NOMO-1 treated with dmso at 0.1 percent for 144 hours (cell line): Measurements from ENCODE around the gene DHRS1.

Source experiments
- DNase-seq: peaks from one replicate; lab custom pipeline; 2025; ENCODE audit not compliant: unreplicated experiment; lab: John Stamatoyannopoulos, UW

Gene DHRS1

DNA sequence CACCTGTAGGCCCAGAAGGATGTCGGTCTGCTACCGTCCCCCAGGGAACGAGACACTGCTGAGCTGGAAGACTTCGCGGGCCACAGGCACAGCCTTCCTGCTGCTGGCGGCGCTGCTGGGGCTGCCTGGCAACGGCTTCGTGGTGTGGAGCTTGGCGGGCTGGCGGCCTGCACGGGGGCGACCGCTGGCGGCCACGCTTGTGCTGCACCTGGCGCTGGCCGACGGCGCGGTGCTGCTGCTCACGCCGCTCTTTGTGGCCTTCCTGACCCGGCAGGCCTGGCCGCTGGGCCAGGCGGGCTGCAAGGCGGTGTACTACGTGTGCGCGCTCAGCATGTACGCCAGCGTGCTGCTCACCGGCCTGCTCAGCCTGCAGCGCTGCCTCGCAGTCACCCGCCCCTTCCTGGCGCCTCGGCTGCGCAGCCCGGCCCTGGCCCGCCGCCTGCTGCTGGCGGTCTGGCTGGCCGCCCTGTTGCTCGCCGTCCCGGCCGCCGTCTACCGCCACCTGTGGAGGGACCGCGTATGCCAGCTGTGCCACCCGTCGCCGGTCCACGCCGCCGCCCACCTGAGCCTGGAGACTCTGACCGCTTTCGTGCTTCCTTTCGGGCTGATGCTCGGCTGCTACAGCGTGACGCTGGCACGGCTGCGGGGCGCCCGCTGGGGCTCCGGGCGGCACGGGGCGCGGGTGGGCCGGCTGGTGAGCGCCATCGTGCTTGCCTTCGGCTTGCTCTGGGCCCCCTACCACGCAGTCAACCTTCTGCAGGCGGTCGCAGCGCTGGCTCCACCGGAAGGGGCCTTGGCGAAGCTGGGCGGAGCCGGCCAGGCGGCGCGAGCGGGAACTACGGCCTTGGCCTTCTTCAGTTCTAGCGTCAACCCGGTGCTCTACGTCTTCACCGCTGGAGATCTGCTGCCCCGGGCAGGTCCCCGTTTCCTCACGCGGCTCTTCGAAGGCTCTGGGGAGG lies 11.3 kb upstream of the DHRS1 start, which contains the start of gene LTB4R:
Gene LTB4R, plus strand, starts transcription at position 857 of the 959 bp plus-strand sequence. CDS start 4,150 bp downstream, outside the sequence.
- DNase-seq = peak; percentile 81

DNA sequence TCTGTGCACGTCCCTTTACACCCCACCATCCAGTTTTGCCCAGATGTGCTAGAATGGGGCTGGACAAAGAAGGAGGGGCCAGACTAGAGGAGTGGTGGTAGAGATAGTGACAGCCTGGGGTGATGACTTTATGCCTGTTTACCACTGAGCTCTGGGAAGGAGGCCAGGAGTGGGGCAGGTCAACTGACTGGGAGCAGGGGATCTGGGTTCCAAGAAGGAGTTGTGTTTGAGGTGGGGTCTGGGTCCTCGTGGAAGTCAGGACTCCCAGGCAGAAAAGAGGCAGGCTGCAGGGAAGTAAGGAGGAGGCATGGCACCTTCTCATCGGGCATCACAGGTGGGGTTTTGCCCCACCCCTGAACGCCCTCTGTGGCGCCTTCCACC lies 10.7 kb upstream of the DHRS1 start:
- DNase-seq = no peak

- DNase-seq = no peak
Measured at GRCh38 chr14:24309538-24310264, 10.1 kb upstream of the DHRS1 start, which contains the start of gene LTB4R2. Gene LTB4R2, plus strand, starts transcription at chr14:24310140. Its CDS starts 525 bp downstream, at chr14:24310665.

DNA sequence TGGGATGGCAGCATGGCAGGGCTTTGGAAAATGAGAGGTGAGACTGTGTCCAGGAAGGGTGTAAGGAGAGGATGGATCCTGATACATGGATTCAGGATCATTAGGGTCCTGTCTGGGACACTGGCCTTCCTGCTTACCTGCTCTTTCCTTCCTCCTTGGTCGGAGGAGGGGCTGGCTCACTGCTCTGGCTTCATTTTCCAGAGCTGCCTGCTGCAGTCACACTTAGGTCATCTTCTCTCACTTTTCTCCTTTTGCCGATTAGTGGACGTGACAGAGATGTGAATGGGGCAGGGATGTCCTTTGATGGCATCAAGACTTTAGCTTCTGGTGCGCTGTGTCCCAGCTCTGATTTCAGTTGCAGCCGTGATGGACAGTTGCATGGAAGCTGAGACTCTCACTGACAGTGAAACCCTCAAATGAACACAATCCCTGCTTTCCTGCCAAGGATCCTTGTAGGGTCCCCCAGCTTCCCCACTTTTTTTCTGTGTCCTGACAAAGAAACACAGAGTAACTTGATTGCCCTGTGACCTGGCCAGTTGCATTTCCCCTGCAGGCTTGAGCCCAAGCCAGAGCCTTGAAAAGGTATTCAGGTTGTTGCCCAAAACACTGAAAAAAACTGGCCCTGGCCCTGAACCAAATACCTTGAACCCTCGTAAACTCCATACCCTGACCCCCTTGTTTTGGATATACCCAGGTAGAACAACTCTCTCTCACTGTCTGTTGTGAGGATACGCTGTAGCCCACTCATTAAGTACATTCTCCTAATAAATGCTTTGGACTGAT lies 9.0 kb upstream of the DHRS1 start:
- no peak for DNase-seq

GRCh38 chr14:24307575-24308341 lies 8.2 kb upstream of the DHRS1 start, which contains the start of gene CIDEB:
Gene CIDEB, minus strand, starts transcription at chr14:24307977. Its CDS starts 119 bp downstream, at chr14:24307858.
- peak; percentile 55 for DNase-seq

- DNase-seq = no peak
Measured at GRCh38 chr14:24307156-24307574, 7.6 kb upstream of the DHRS1 start.

GRCh38 chr14:24304019-24304387 lies 4.4 kb upstream of the DHRS1 start:
- DNase-seq = no peak

DNA sequence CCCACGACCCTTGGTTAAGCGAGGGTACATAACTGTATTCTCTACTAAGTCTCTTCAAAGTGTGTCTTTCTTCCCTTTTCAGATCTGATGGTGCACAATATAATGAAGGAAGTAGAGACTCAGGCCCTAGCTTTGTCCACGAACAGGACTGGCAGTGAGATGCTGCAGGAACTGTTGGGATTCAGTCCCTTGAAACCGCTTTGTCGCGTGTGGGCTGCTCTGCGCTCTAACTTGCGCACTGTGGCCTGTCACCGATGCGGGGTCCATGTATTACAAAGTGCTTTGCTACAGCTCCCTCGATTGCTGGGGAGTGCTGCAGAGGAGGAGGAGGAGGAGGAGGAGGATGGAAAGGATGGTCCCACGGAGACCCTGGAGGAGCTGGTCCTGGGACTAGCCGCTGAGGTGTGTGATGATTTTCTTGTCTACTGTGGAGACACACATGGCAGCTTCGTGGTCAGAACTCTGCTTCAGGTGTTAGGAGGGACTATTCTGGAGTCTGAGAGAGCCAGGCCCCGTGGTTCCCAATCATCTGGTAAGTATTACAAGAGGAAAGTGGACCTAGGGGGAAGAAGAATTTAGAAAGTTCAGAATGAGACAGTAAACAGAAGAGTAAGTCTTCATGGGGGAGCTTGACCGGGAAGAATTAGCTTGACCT lies 873 bp upstream of the DHRS1 start:
- no peak for DNase-seq

- no peak for DNase-seq
Measured at GRCh38 chr14:24298892-24299254, 707 bp downstream of the DHRS1 start.

GRCh38 chr14:24297190-24297964 lies 2.2 kb downstream of the DHRS1 start:
- no peak for DNase-seq

DNA sequence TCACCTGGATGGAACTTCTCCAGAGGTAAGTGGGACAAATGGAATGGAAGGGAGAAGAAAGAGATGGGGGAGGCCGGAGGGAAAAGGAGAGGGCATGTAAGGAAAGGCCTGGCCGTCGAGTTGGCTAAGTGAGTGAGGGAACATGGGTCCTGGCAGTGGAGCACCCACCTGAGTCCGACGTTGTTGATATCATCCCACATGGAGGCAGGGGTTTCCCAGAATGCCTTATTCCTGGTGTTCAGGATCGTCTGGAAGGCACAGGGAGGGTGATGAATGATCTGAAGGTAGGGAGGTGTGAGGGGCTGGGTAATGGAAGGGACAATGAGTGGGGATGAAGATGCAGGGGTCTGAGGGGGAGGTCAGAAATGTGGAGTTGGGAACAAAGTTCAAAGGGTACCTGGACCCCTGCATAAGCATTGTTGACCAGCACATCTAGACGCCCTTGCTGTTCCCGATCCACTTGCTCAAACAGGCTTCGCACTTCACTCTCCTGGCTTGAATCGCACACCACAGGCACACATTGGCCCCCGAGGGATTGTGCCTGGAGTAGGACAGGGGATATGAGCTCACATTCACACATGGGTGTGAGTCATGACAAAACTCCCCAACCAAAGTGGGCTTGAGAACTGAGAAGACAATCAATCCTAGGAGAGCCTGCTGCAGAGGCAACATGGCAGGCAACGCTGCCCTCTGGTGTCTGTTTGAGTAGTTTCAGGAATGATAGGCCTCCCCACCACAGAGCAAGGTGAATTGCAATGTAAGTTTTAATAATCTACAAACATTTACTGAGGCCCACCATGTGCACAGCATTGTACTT lies 3.0 kb downstream of the DHRS1 start:
- peak; percentile 42 for DNase-seq

DNA sequence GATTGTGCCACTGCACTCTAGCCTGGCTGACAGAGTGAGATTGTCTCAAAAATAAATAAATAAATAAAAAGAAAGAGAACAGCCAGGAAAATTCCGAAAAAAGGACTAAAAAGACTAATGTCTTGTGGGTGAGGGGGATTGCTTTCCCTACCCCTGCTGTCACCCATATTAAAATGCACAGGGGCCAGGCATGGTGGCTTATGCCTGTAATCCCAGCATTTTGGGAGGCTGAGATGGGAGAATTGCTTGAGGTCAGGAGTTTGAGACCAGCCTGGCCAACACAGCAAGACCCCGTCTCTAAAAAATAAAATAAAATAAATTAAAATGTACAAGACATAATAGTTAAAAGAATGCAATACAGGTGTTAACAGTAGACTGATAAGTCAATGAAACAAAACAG lies 6.1 kb downstream of the DHRS1 start:
- no peak for DNase-seq

DNA sequence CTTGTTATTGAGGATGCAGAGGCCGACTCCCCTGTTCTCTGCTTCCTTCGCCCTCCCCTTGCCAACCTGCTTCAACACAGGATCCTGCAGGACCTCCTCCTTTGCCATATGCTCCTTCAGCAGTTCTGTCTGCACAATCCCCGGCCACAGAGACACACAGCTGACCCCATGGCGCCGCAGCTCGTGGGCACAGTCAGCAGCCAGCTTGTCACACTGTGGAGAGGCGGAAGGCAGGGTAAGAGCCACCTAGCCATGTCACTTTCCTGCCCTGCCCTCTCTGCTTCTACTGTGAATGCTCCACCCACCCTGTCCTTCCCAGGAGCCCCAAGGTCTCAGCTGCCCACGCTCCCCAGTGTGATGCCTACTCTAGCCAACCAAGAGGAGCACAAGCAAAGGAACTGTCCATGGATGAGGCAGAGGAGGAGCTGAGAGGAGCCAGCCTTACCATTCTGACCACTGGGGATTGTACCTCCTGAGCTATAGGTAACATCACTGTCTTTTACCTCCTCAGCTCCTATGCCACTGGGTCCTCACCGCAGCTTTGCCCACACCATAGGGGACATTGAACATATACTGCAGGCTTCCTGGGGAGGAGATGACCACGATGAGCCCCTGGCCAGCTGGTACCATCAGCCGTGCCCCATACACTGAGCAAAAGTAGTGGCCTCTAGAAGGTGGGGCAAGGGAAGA lies 7.3 kb downstream of the DHRS1 start:
- DNase-seq = no peak

DNA sequence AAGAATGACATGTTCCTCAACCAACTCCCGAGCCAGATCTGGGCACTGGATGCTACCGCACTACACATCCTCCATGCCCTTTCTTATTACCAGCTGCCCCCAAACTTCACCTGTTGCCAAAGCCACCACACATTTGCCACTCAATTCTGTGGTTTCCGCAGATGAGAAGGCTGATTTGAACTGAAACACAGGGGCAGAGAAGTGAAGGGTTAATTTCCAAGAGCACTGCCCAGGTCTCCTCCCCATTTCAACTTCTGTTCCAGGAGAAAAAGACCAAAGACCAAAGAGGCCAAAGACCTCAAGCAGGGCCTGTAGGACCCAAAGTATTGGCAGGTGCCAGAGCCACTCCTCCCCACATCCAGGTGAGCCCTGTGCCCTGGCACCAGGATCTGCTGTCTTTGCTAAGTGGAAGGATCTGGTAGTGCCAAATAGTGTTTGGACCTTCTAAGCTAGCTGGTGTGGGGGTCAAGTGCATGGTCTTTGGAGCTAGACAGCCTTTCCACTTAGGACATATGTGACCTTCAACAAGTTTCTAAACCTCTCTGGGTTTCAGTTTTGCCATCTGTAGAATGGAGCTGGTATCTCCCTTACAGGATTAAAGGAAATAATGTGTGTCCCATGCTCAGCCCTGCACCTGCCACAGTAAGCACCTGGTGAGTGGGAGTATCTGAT lies 8.0 kb downstream of the DHRS1 start:
- no peak for DNase-seq

- no peak for DNase-seq
Measured at GRCh38 chr14:24290746-24291145, 8.8 kb downstream of the DHRS1 start.

GRCh38 chr14:24289649-24290280 lies 9.8 kb downstream of the DHRS1 start:
- DNase-seq = no peak

DNA sequence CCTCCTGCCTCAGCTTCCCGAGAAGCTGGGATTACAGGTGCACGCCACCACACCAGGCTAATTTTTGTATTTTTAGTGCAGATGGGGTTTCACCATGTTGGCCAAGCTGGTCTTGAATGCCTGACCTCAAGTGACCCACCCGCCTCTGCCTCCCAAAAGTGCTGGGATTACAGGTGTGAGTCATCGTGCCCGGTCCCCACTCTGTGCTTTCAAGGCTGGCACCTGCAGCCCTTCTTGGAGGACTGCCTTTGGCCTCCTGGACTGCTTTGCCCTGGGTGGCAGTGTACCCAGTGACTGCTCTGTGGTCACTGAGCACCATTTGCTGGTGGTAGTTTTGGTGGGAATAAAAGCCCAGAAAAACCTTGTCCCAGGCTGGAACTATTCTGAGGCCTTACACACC lies 12.6 kb downstream of the DHRS1 start:
- no peak for DNase-seq
